NCI-H2081 (cell line): Measurements from ENCODE around the gene CFAP299.

ENCODE experiments used
- DNase-seq, 2 experiments: peaks; one replicate each; lab custom pipeline; 2025; lab: John Stamatoyannopoulos, UW

The CFAP299 gene

DNA sequence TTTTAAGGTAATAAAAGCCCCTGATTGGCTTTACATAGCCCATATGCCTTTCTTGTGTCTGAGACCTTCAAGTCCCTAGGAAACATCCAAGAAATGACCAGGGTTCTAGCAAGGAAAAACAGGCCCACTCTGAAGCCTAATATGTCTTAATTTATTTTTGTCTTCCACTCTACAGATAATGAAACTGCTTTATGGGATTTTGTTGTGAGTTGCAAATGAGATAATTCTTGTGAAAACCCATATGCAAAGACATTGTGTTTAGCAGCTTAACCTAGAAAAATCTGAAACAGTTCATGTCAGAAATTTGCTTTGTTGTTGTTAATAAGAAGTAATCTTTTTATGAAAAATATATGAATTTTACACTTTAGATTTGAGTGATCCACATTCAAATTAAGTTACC, 504.3 kb downstream of the CFAP299 start:
- DNase-seq = no peak

DNA sequence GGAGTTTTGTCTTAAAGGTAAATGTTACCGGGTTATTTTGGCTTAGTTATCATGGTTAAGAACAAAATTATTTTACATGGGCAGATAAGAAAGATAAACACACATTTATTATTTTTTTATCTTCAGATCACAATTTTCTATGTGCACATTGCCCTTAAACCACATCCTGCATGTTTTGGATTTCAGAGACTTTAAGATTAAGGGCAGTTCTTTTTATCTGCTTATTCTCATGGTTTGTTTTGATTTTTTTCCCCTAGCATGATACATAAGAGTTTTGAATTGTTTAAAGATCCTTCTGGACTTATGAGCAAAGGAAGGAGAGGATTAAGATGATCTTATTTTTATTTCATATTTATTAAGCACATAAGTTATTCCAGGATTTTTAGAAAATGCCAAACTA, 504.9 kb downstream of the CFAP299 start:
- no peak for DNase-seq

DNA sequence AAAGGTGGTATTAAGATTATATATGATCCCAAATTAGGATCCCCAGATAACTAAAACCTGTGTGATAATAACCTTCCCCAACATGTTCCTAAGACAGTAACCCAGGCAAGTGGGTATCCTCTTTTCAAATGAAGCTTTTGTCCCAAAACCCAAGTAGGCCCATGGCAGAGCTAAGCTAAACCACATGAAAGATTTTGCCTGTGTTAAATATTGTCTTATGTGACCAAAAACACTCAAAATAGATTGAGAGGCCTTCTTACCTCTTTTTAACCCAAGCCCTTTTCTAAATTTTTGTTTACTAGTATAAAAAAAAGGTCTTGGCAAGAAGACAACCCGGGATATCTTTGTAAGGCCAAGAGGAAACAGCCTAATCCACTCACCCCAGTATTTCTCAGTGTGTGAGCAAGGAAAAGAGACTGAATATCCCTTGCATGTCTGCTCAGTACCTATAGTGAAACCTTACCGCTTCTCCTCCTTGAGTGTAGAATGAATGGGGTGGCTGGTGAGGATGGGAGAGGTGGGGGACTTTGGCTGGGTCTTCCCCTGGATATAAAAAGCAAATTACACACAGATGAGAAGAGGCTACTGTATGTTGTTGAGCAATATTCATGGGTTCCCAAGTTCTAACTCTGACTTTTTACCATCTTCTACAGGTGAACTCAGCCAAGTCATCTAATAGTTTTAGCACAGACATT, 506.2 kb downstream of the CFAP299 start:
- DNase-seq = no peak

DNA sequence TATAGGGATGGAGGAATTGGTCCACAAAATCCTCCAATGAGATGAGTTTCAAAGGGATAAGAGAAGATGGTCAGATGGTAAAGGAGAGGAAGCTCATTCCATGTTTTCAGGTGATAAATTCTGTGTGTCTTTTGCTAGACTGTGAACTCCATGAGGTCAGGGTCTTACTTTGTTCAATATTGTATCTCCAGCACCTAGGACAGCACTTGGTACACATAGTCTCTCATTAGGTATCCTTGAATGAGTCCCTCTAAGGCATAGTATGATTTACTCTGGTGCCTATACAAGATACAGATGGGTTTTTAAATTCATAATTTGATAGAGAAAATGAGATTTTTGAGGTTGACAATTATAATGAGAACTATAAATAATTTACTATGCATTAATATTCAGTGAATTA, 510.7 kb downstream of the CFAP299 start:
- no peak for DNase-seq

DNA sequence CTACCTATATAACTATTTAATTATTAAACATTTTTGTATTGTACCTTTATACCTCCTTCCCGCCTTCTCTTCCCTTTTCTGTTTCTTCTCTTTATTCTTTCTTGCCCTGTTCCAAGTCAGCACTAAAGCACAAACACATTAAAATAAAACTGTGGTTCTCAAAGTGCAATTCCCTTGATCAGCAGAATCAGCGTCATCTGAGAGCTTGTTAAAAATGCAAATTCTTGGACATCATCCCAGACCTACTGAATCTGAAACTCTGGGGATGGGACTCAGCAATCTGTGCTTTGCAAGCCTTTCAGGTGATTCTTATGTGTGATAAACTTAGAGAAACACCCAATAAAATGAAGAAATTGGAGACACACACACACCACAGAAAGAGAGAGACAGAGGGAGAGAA, 516.5 kb downstream of the CFAP299 start:
- no peak for DNase-seq

DNA sequence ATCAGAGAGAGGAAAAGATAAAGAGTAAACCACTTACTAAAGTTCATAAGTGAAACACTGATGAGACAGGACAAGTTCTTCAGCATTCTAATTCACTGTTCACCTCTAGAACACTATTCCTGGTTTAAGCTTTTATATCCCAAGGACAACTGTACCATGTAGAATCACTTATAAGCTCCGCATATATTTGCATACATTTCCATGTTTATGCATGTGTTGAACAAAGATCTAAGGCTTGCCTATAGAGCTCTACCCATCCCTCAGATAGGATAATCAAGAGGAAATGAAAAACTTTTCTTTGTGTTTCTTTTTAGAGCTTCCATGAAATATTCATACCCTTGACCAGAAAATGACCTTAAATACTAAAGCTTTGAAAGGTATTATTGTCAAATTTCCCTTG, 538.0 kb downstream of the CFAP299 start:
- DNase-seq = no peak

DNA sequence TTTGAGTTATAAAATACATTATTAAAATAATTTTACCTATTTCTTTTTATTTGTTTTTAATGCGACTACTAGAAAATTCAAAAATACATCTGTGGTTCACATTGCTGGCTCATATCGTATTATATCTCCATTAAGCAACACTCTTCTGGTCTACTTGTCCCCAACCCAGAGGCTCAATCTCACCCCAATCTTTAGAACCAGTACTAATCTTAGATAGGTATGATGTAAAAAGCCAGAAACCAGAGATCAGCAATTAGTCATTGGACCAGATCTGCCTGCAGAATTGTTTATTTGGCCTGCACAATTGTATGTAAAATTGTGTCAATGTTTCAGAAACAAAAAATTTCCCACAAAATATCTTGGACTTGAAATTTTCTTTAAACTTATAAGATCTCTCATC, 539.4 kb downstream of the CFAP299 start:
- no peak for DNase-seq

DNA sequence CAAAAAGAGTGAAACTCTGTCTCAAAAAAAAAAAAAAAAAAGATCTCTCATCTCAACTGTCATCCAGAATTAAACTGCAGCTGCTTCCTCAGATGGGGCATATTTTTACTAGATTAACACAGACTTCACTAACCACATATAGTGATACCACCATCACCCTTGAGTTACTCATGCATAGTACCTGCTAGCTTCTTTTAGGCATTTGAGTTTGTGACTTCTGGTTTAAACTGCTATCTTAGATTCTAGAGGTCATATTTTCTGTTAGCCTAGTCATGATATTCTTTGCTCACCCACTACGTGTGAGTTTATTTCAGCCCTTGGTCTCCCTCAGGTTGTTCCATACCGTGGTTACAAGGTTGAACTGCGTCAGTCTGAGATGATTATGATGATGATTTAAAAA, 540.1 kb downstream of the CFAP299 start:
- no peak for DNase-seq

DNA sequence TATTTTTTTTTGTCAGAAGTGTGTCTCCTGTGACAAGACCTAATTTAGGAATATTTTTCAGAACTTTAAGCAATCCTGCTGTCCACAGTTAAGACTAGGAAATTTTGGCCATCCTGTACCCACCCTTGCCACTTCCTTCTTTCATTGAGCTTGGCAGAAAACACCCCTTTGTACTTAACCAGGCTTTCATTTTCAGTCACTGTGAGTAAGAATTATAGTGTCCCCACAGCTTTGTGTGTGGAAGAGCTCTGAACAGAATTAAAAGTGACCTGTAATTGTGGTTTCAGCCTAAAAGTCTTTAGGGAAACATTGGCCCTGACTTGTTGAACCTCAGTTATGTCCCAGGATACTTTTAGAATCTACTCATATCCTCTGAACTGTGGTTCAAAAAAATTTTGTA, 541.3 kb downstream of the CFAP299 start:
- DNase-seq = no peak

DNA sequence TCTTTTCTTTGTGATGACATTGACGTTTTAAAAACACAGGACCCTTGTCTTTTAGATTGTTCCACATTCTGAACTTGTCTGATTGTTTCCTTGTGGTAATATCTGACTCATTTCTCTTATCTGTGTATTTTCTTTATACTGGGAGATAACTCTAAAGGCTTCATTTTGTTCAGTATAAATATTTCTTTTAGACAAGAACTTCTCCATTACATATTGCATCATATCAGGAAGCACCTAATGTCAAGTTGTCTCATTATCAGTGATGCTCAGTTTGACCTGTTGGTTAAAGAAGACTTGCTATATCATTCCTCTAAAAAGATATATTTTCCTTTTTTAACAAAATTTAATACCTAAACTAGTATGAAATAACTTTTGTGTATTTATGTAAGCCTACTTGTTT, 542.7 kb downstream of the CFAP299 start:
- DNase-seq = no peak

DNA sequence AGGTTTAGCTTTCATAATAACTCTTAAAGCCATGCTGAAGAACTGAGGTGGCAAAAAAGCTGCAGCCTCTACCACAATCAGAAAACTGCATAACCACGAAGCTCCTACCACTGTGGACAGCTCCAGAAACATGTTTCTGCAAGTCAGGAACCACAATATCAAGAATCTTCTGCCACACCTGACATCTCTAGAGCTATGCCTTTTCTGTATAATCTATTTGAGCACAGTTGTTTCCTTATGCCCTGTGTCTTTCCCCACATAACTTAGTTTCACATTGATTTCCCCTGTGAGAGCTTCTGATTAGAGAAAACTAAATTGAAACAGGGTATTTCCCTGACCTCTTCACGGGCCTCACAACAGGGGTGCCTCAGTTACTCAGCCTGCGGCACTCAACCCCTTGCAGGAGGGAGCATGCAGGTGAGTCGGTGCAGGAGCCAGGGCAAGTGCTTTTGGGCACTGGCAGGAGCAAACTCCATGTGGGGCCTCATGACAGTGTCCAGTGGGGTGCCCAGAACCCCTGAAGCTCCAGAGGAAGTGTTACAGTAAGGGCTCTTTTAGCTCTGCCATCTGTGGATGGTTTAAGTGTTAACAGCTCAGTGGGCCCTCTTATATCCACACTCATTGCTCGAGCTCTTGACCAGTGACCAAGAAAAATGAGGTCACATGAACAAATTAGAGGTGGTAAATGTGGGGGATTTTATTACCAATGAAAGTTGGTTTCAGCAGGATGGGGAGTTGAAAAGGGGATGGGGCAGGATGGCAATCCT, 562.2 kb downstream of the CFAP299 start:
- no peak for DNase-seq

DNA sequence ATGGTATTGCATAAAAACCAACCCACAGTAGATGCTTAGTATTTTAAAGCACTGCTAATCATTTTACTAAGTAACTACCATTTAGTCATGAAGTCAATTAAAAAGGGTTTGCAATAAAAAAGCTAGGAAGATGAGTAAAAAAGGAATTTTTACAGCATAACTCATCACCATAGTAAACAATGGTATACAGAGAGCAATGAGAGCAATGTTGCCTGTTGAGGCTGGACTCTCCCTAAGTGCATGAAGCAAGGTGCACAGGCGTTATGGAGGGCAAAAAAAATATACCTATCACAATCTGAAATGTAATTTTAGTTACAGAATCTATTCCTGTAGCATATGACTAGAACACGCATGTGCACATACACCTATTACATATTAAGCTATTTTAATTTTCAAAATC, 565.4 kb downstream of the CFAP299 start:
- no peak for DNase-seq

DNA sequence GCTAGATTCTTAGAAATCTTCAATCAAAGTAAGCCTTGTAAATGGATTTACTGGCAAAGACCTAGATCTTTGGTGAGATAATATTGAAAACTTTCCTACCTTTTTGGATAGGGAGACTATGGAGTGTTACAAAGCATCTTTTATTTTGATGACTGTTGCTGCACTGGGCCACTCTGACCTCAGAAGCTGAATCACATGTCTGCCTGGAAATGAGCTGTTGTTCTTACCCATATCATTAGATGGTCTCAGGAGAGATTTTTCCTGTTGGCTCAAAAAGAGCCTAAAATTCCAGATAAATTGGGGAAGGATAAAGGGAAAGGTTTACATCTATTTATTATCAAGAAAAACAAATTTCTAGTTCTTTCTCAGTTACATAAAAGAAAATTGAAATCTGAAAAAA, 567.5 kb downstream of the CFAP299 start:
- DNase-seq = no peak

DNA sequence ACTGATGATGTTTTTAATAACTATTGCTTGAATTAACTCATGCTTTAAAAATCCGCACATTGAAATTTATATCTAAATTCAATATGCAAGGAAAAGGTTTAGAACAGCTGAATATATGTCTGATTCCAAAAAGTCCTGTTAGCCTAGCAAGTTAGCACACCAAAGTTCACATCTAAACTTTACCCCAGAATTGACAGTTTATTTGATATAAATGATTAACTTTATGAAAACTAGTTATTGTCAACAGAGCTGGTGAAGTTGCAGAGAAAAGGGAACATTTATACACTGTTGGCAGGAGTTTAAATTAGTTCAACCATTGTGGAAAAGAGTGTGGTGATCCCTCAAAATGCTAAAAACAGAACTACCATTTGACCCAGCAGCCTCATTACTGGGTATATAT, 574.4 kb downstream of the CFAP299 start:
- no peak for DNase-seq

DNA sequence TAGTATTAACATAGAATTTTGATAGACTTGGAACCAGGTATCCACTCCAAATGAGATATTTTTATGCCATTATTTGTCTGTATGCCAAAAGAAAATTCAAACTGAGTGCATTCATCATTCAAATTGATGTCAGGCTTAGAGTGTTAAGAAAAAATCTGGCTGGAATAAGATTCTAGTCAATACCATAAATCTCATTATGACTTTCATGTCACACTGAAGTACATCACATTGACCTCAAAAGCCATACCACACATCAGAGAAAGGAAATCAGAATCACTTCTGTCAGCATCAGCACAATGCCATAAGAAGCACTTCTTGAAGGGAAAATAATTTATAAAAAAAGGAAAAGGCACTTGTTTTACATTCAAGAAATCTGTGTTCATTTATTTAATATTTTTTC, 575.9 kb downstream of the CFAP299 start:
- no peak for DNase-seq

DNA sequence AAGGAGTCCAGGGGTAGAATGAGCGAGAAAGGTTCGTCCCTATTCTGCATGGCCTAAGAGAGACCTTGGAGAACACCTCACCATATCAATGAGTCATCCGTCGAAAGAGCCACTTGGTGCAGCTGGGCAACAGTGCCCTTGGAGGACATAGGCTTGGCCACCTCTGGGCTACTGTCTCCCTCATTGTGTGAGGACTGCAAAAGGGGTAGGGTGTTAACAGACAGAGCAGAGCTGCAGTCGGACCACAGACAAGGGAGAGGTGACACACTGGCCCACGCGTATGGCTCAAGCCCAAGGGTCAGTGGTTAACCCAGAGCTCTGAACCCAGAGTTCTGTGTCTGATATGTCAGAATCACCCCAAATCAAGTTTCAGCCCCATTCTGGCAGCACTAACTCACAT, 576.8 kb downstream of the CFAP299 start:
- no peak for DNase-seq

DNA sequence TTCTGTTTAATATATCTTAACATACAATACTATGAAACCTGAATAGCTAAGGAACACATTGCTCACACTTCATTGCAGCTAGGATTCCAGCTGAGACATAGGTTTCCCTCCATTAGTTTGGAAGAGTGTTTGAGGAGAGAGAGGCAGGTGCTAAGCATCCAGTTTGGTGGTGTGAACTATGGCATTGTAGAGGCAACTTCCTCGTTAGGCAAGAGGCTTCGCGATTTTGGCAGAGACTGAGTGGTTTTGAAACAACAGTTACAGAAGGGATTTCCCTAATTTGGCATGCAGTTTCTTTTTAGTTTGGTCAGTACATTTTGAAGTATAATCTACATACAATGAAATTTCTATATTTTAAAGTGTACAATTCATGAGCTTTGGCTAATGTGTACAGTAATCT, 577.9 kb downstream of the CFAP299 start:
- no peak for DNase-seq

DNA sequence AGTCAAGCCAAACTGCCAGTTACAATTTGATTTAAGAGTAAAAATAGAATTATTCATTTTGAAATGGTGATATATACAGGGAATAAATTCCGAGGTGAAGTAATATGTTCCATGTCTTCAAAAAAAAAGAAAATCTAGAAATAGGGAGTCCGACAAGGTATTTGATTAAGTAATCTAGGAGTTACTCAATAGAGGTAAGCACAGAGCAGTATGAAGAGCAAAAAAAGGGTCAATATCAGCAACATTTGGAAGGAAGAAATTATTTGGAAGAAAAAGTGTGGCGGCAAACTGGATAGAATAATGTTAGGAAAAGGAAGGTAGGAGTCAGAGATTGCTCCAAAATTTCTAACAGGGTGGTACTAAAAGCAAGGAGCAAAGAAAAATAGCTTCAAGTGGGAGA, 581.2 kb downstream of the CFAP299 start:
- no peak for DNase-seq

DNA sequence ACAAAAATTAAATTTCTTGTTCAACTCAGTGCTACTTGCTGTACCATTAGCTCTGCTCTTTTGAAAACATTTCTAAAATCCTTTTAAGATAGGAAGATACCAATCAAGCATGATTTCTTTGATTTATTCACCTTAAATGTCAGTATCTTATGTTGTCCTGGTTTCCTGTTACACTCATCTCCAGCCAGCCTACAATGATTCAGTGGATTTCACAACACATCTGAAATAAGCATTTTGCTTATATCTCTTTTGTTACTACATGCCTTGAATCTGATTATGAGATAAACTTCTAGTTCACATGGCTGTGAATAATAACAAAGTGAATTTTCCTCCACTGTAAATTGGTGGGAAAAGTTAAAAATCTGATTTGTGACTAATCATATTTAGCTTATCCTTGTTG, 582.5 kb downstream of the CFAP299 start:
- DNase-seq = no peak

DNA sequence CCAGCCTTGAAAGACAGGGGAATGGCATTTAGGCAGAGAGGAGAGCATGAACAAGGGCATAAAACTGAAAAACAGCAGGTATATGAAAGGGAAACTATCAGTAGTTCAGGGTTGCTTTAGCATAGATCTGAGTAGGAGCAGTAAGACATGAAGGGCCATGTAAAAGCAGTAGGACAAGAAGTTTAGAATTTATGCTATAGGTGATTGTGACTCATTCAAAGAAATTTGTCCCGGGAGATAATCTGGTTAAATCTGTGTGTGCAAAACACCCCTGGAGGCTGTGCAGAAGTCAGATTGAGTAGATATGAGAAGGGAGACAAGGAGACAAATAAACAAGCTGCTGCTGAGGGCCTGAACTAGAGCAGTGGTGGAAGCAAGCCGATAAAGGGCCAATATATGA, 585.9 kb downstream of the CFAP299 start:
- DNase-seq = no peak

DNA sequence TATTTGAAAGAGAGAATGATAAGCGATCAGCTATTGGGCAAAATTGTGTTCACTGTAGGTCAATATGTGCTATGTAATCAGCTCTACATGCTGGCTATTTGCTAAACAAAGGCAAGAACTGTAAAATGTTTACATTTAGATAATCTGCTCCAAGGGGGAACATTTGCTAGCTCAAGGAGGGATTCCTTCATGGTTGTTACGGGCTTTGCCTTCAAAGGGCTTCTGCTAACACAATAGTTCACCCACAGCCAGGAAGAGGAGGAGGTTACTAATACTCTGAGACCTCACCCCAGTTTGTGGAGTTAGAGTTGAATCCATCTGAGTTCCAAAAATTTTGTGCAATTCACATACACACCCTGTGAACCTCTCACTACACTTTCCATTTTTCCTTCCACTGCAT, 587.4 kb downstream of the CFAP299 start:
- DNase-seq = no peak

DNA sequence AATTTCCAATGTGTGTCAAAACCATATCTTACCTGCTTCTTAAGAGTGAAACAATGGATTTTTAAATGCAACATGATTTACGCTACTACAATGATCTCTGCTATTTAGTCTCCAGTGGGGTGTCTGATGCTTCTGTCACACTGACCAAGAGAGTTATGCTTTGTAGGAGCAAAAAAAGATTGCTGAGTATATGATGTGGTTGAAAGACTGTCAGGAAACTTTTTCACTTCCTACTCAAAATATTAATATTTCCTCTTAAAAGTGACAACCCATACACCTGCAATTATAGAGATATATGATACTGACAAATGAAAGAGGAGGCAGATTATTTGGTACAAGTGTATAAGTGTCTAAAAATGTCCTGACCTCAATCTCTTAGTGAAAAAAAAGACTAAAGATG, 589.8 kb downstream of the CFAP299 start:
- DNase-seq = no peak

DNA sequence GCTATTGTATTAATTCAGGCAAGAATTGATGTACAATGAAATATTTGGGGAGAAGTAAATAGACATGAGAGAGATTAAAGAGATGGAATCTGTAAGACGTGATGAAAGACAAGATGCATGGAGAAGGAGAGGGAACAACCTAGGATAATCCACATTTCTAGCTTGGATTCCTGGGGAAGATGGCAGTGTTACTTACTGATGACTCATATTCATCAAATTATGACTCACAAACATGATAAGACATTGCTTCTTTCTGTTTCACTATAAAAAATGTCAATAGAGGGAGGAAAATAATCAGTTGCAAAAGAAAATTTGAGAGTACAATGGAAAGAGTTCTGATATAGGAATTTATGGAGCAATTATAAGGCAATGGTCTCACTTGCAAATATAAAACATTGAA, 590.9 kb downstream of the CFAP299 start:
- DNase-seq = no peak

DNA sequence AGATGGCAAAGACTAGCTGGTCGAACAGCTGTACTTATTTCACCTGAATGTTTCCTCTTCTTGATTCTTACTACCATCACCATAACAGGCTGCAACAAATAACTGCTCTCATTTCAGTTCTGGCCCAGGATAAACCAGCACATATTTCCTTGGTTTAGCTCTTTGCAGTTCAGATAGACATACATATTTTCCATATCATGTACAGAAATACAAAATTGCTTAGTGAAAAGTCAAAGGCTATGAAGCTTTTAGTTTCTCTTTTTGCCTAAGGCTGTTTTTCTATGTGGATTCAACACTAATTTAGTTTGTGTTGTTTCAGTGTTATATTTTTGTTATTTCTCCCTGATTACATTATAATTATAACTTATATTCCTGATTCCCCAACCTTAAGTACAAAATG, 591.4 kb downstream of the CFAP299 start:
- DNase-seq = no peak
